ENCODE data around the gene ARHGAP33.
A peak's percentile ranks its signal among the peaks of the same experiment; 100 is the strongest.
"Not testable (repeated sequence)": the region's sequence is repeated elsewhere in the genome, so short reads cannot be mapped to it uniquely, and the experiment has no call there.

The ARHGAP33 gene

GRCh38 chr19:35796645-35797542 is 21.5 kb downstream of the ARHGAP33 start:
- no peak for DNase-seq (ENCODE audit: low spot score)

- no peak for DNase-seq (ENCODE audit: low spot score)
Observed at GRCh38 chr19:35797663-35798062, 22.3 kb downstream of the ARHGAP33 start.

- no peak for DNase-seq (ENCODE audit: low spot score)
Observed at GRCh38 chr19:35801828-35802227, 26.5 kb downstream of the ARHGAP33 start.

DNA sequence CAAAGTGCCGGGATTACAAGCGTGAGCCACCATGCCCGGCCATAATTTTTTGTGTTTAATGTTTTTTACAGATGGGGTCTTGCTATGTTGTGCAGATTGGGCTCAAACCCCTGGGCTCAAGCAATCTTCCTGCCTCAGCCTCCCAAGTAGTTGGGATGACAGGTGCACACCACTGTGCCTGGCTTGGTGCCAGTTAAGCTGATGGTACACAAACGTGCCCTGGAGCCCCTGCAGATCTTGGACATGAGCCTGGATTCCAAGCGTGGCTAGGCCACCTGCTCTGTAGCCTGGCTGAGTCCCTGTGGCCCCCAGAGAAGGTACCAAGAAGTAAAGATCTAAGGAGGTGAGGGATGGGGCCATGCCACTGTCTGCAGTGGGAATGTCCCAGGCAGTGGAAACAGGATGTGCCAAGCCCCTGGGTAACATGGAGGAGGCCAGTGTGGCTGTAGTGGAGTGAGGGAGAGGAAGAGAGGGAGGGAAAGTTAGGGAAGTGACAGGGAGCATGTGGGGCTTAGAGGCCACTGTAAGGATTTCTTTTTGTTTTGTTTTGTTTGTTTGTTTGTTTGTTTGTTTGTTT is 30.2 kb downstream of the ARHGAP33 start:
- no peak for DNase-seq (ENCODE audit: low spot score)

GRCh38 chr19:35806597-35806996 is 31.2 kb downstream of the ARHGAP33 start:
- no peak for DNase-seq (ENCODE audit: low spot score)

DNA sequence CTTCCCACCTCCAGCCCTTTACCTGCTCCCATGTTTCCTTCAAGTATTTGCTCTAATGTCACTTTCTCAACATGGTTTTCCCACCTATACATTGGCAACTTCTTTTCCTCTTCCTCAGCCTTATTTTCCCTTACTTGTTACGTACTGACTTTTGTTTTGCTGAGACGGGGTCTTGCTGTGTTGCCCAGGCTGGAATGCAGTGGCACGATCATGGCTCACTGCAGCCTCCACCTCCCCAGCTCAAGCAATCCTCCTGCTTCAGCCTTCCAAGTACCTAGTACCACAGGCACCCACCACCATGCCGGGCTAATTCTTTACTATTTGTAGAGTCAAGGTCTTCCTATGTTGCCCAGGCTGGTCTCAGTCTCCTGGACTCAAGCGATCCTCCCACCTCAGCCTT is 32.3 kb downstream of the ARHGAP33 start:
- DNase-seq (ENCODE audit: low spot score) = no peak

DNA sequence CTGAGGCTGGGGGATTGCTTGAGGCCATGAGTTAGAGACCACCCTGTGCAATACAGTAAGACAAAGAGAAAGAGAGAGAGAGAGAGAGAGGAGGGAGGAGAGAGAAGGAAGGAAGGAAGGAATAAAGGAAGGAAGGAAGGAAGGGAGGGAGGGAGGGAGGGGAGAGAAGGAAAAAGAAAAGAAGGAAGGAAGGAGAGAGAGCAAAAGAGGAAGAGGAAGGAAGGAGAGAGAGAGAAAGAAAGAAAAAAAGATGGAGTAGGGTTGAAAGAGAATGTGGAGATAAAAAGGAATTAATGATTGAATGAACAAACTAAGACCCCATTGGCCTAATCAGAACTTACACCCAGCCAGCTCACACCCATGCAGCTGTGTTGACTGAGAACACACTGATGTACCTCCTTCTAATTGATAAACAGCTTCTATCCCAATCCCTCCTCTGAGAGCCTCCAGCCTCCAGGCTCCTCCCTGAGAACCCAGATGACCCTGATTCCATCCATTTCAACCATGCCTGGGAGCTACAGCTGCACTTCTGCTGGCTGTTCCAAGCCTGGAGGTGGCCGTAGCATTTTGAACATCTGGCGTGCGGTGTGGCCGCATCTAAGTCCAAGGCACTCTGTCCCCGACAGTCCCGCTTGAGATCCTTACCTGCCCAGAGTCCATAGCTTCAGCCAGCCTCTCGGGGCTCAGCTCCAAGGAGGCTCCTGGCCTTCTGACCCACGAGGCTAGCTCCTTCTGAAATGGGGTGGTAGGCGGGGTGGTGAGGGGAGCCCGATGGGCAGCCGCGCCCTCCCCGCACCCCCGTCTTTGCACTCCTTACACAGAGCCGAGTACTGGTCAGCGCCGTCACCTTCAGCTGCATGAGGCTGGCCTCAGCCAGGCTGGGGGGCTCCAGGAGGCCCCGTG is 36.2 kb downstream of the ARHGAP33 start:
- DNase-seq (ENCODE audit: low spot score) = no peak

GRCh38 chr19:35812220-35813042 is 37.1 kb downstream of the ARHGAP33 start, which contains the start of gene PRODH2:
Gene PRODH2 (minus strand): TSS chr19:35812845. CDS start chr19:35812805, 40 bp downstream.
- DNase-seq (ENCODE audit: low spot score) = no peak

GRCh38 chr19:35813043-35813890 is 37.9 kb downstream of the ARHGAP33 start:
- no peak for DNase-seq (ENCODE audit: low spot score)

- DNase-seq (ENCODE audit: low spot score) = no peak
Observed at GRCh38 chr19:35816262-35816661, 40.9 kb downstream of the ARHGAP33 start.

- no peak for DNase-seq (ENCODE audit: low spot score)
Observed at GRCh38 chr19:35816846-35817245, 41.5 kb downstream of the ARHGAP33 start.

DNA sequence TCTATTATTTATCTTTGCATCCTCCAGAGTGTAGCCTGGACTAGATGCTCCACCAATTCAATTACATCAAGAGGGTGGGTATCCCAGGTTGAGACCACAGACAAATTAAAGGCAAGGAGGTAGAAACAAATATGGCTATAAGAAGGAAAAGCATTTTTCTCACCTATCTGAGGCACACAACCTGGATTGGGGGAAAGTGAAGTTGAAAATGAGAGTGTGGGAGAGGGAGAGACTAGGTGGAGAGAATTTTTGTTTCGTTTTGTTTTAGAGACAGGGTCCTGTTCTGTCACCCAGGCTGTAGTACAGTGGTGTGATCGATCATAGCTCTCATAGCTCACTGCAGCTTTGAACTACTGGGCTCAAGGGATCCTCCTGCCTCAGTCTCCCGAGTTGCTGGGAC is 43.1 kb downstream of the ARHGAP33 start:
- DNase-seq (ENCODE audit: low spot score) = no peak

- no peak for DNase-seq (ENCODE audit: low spot score)
Observed at GRCh38 chr19:35822579-35822978, 47.2 kb downstream of the ARHGAP33 start.

GRCh38 chr19:35824150-35824549 is 48.8 kb downstream of the ARHGAP33 start:
- no peak for DNase-seq (ENCODE audit: low spot score)

- DNase-seq (ENCODE audit: low spot score) = peak; percentile 70
Observed at GRCh38 chr19:35828692-35829301, 53.4 kb downstream of the ARHGAP33 start.

DNA sequence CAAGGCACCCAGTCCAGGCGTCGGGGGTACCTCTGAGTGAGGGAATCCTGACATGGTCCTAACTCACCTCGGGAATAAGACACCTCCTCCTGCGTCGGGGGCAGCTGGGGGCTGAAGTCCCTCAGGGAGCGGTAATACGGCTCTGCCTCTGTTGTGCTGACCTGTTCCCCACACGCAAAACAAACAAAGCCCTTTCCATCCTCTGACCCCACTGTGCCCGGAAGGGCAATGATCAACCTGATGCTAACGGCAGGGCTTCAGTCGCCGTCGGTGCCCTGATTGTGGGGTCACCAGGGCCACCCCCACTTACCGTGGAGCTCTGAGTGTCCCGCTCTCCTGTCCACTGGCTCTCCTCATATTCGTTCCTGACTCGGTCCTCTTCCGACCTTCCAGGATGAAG is 55.6 kb downstream of the ARHGAP33 start:
- no peak for DNase-seq (ENCODE audit: low spot score)

- DNase-seq (ENCODE audit: low spot score) = no peak
Observed at GRCh38 chr19:35832054-35832453, 56.7 kb downstream of the ARHGAP33 start.

GRCh38 chr19:35833972-35834371 is 58.6 kb downstream of the ARHGAP33 start:
- no peak for DNase-seq (ENCODE audit: low spot score)

DNA sequence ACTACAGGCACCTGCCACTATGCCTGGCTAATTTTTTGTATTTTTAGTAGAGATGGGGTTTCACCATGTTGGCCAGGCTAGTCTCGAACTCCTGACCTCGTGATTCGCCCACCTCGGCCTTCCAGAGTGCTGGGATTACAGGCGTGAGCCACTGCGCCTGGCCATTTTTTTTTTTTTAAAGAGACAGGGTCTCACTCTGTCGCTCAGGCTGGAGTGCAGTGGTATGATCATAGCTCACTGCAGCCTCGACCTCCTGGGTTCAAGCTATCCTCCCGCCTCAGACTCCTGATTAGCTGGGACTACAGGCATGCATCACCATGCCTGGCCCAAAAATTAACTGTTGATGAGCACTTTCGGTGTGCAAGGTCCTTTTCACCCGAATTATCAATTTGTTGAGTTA is 60.7 kb downstream of the ARHGAP33 start:
- DNase-seq (ENCODE audit: low spot score) = not testable (repeated sequence)

All from hepatic stellate cell (primary cell).